ENCODE data around the gene FBXL7.

The FBXL7 gene

GRCh38 chr5:15615859-15616258, 115.9 kb downstream of the FBXL7 start:
- H3K27ac Mint-ChIP-seq: no peak overlapping the region
- no peaks in the 10 kb centered on the region for H3K4me1 Mint-ChIP-seq (ENCODE audit: low read depth)
- peaks cover 10% of the 10 kb centered on the region for H3K9me3 Mint-ChIP-seq
- H3K4me3 Mint-ChIP-seq: no peak overlapping the region
- H3K27me3 Mint-ChIP-seq: no peaks in the 10 kb centered on the region
- DNase-seq: no peak
- H3K36me3 Mint-ChIP-seq (ENCODE audit: low read depth): no peaks in the 10 kb centered on the region

GRCh38 chr5:15618938-15619337, 119.0 kb downstream of the FBXL7 start:
- DNase-seq: no peak
- H3K4me1 Mint-ChIP-seq (ENCODE audit: low read depth): no peaks in the 10 kb centered on the region
- no peaks in the 10 kb centered on the region for H3K36me3 Mint-ChIP-seq (ENCODE audit: low read depth)
- H3K4me3 Mint-ChIP-seq: no peak overlapping the region
- H3K27ac Mint-ChIP-seq: no peak overlapping the region
- peaks cover 8% of the 10 kb centered on the region for H3K9me3 Mint-ChIP-seq
- no peaks in the 10 kb centered on the region for H3K27me3 Mint-ChIP-seq

DNA sequence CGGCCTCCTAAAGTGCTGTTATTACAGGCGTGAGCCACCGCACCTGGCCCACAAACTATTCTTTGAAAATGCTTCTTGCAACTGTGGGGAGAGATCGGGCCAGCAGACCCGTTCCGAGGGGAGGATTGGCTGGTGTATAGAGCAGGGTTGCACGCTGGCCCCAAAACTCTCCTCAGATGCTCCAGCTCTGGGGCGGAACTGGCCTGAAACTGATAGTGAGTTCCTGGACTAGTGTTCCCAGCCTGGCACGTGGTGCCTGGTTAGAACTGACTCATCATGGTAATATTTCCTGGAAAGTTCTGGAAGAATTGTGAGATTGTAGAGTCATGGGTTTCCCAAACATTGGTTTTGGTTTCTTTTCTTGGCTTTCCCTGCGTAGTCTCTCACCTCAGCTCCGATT, 120.5 kb downstream of the FBXL7 start:
- H3K27me3 Mint-ChIP-seq: no peaks in the 10 kb centered on the region
- H3K4me1 Mint-ChIP-seq (ENCODE audit: low read depth): no peaks in the 10 kb centered on the region
- H3K9me3 Mint-ChIP-seq: peaks cover 8% of the 10 kb centered on the region
- no peaks in the 10 kb centered on the region for H3K36me3 Mint-ChIP-seq (ENCODE audit: low read depth)
- H3K4me3 Mint-ChIP-seq: no peak overlapping the region
- DNase-seq: no peak
- H3K27ac Mint-ChIP-seq: no peak overlapping the region

DNA sequence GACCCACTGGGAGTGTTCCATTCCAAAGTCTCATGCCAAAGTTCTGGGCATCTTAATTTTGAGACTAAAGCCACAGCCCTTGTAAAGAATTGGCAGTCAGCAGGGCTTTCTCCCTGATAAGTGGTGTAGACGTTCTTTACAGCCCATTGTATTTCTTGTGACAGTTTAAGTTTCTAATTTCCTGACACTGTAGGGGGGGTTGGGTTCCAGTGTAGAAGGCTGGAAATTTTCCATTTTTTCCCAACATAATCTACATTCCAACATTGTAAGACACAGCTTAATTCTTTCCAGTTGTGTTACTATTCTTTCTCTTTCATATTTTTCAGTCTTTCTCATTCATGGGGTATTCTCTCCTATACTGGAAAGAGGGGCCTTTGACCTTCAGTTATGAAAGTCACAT, 121.1 kb downstream of the FBXL7 start:
- DNase-seq: no peak
- no peaks in the 10 kb centered on the region for H3K36me3 Mint-ChIP-seq (ENCODE audit: low read depth)
- no peak overlapping the region for H3K27ac Mint-ChIP-seq
- H3K9me3 Mint-ChIP-seq: peaks cover 8% of the 10 kb centered on the region
- no peaks in the 10 kb centered on the region for H3K4me1 Mint-ChIP-seq (ENCODE audit: low read depth)
- no peak overlapping the region for H3K4me3 Mint-ChIP-seq
- no peaks in the 10 kb centered on the region for H3K27me3 Mint-ChIP-seq

- Mint-ChIP-seq H3K36me3 (ENCODE audit: low read depth) (no peaks in the 10 kb centered on the region), H3K4me1 (ENCODE audit: low read depth) (no peaks in the 10 kb centered on the region), H3K27ac (no peak overlapping the region), H3K4me3 (no peak overlapping the region), H3K27me3 (no peaks in the 10 kb centered on the region), H3K9me3 (peaks cover 8% of the 10 kb centered on the region)
- DNase-seq: no peak
Observed at GRCh38 chr5:15623794-15624193, 123.8 kb downstream of the FBXL7 start.

DNA sequence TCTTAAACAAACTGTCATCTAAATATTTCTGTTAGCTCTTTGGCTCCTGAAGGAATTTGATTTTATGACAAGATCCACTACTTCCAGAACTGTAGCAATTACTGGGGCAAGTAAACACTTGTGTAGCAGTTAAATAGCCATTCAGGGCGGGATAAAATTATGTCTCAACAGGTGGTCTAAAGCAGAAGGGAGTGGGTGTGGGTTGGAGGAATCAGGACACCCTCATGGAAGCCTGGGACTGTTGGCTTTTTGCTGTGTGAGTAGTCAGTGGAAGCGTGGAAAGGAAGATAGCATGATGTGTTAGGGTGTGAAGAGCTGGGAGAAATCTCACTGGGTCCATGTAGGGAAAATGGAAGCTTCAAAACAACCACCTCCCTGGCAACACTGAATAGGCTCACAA, 127.1 kb downstream of the FBXL7 start:
- no peak overlapping the region for H3K4me3 Mint-ChIP-seq
- no peak for DNase-seq
- no peaks in the 10 kb centered on the region for H3K27me3 Mint-ChIP-seq
- no peaks in the 10 kb centered on the region for H3K36me3 Mint-ChIP-seq (ENCODE audit: low read depth)
- H3K27ac Mint-ChIP-seq: no peak overlapping the region
- no peaks in the 10 kb centered on the region for H3K4me1 Mint-ChIP-seq (ENCODE audit: low read depth)
- peaks cover 2% of the 10 kb centered on the region for H3K9me3 Mint-ChIP-seq

- Mint-ChIP-seq H3K9me3 (peaks cover 2% of the 10 kb centered on the region), H3K27me3 (no peaks in the 10 kb centered on the region), H3K27ac (no peak overlapping the region), H3K36me3 (ENCODE audit: low read depth) (no peaks in the 10 kb centered on the region), H3K4me1 (ENCODE audit: low read depth) (no peaks in the 10 kb centered on the region), H3K4me3 (no peak overlapping the region)
- DNase-seq: no peak
Observed at GRCh38 chr5:15627647-15628046, 127.7 kb downstream of the FBXL7 start.

GRCh38 chr5:15630441-15630840, 130.5 kb downstream of the FBXL7 start:
- Mint-ChIP-seq H3K27ac (no peak overlapping the region), H3K9me3 (no peaks in the 10 kb centered on the region), H3K27me3 (no peaks in the 10 kb centered on the region), H3K36me3 (ENCODE audit: low read depth) (no peaks in the 10 kb centered on the region), H3K4me3 (no peak overlapping the region), H3K4me1 (ENCODE audit: low read depth) (no peaks in the 10 kb centered on the region)
- DNase-seq: no peak

DNA sequence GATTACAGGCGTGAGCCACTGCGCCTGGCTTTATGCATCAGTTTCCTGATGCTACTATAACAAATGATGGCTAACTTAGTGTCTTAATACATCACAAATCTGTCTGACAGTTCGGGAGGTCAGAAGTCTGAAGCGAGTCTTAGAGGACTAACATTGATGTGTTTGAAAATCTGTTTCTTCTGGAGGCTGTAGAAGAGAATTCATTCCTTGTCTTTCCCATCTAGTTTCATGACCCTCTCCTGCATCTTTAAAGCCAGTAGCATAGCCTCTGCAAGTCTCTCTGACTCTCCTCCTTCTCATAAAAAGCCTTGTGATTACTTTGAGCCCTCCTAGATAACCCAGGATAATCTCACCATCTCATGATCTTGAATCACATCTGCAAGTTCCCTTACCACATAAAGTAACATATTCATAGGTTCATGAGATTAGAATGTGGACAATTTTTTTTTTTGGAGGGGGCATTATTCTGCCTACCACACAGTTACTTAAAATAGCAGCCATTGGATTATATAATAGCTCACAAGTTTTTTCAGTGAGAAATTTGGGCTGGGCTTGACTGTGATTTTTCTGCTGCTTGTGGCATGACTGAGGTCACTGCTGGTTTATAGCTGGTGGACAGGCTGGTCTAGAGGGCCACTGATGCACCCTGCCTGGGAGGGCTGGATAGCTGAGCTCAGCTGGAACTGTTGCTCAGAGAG, 134.8 kb downstream of the FBXL7 start:
- H3K4me3 Mint-ChIP-seq: no peak overlapping the region
- H3K4me1 Mint-ChIP-seq (ENCODE audit: low read depth): no peaks in the 10 kb centered on the region
- H3K27ac Mint-ChIP-seq: no peak overlapping the region
- no peaks in the 10 kb centered on the region for H3K36me3 Mint-ChIP-seq (ENCODE audit: low read depth)
- no peak for DNase-seq
- H3K9me3 Mint-ChIP-seq: no peaks in the 10 kb centered on the region
- H3K27me3 Mint-ChIP-seq: no peaks in the 10 kb centered on the region

- Mint-ChIP-seq H3K9me3 (no peaks in the 10 kb centered on the region), H3K36me3 (ENCODE audit: low read depth) (no peaks in the 10 kb centered on the region), H3K4me1 (ENCODE audit: low read depth) (no peaks in the 10 kb centered on the region), H3K4me3 (no peak overlapping the region), H3K27ac (no peak overlapping the region), H3K27me3 (no peaks in the 10 kb centered on the region)
- no peak for DNase-seq
Observed at GRCh38 chr5:15635289-15635616, 135.3 kb downstream of the FBXL7 start.

DNA sequence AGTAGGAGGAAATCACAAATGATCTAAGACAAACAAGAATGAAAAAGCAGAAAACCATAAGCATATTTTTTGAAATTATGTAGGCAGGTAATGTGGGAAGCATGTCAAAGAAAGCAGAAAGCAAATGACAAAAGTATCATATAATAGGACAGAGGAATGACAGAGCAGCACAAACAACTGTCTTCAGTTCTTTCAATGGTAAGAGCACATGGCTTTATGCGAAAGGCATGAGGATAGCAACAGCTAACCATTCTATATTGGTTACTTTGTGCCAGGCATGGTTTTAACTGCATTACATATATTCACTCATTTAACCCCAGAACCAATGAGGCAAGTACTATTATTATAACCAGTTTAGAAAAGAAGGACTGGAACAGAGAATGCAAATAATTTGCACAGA, 137.4 kb downstream of the FBXL7 start:
- Mint-ChIP-seq H3K4me3 (no peak overlapping the region), H3K36me3 (ENCODE audit: low read depth) (no peaks in the 10 kb centered on the region), H3K9me3 (no peaks in the 10 kb centered on the region), H3K4me1 (ENCODE audit: low read depth) (no peaks in the 10 kb centered on the region), H3K27me3 (no peaks in the 10 kb centered on the region), H3K27ac (no peak overlapping the region)
- DNase-seq: no peak

DNA sequence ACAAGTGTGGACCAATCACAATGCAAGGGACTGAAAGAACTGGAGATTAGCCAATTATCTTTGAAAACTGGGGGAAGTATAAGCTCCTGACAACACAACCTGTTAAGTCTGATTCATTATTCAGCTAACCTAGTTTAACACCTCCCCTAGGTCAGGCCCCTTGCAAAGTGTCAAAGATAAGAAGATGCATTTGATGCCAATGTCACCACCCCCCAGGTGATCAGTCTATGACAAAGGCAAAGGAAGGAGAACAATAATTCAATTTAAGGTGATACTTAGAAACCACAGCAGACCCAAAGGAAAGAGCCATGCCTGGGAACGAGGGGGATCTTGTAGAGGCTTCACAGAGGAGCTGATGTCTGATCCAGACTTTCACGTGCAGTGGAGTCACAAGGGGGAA, 137.9 kb downstream of the FBXL7 start:
- Mint-ChIP-seq H3K9me3 (no peaks in the 10 kb centered on the region), H3K27me3 (no peaks in the 10 kb centered on the region), H3K36me3 (ENCODE audit: low read depth) (no peaks in the 10 kb centered on the region), H3K4me1 (ENCODE audit: low read depth) (no peaks in the 10 kb centered on the region), H3K4me3 (no peak overlapping the region), H3K27ac (no peak overlapping the region)
- no peak for DNase-seq

DNA sequence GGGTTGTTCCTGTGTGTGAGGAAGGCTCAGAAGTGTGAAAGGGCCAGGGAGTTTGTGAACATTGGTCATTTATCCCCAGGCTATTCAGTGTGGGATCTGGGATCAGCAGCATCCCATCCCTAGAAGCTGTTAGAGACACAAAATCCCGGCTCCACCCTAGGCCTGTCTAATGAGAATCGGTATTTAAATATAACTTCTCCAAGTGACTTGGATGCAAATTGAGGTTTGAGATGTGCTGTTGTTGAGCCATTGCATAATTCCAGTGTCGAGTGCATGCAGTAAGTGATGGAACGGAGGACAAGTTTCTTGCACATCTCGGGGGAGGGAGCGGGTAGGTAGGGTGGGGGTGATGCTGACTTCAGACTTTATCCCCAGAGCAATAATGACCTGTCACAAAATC, 138.3 kb downstream of the FBXL7 start:
- DNase-seq: no peak
- Mint-ChIP-seq H3K27ac (no peak overlapping the region), H3K9me3 (no peaks in the 10 kb centered on the region), H3K27me3 (no peaks in the 10 kb centered on the region), H3K4me1 (ENCODE audit: low read depth) (no peaks in the 10 kb centered on the region), H3K36me3 (ENCODE audit: low read depth) (no peaks in the 10 kb centered on the region), H3K4me3 (no peak overlapping the region)

GRCh38 chr5:15639288-15639687, 139.3 kb downstream of the FBXL7 start:
- no peak for DNase-seq
- no peaks in the 10 kb centered on the region for H3K4me1 Mint-ChIP-seq (ENCODE audit: low read depth)
- no peaks in the 10 kb centered on the region for H3K36me3 Mint-ChIP-seq (ENCODE audit: low read depth)
- no peaks in the 10 kb centered on the region for H3K27me3 Mint-ChIP-seq
- no peaks in the 10 kb centered on the region for H3K9me3 Mint-ChIP-seq
- H3K27ac Mint-ChIP-seq: no peak overlapping the region
- no peak overlapping the region for H3K4me3 Mint-ChIP-seq

GRCh38 chr5:15640116-15640515, 140.1 kb downstream of the FBXL7 start:
- Mint-ChIP-seq H3K4me3 (no peak overlapping the region), H3K9me3 (peaks cover 3% of the 10 kb centered on the region), H3K27ac (no peak overlapping the region), H3K4me1 (ENCODE audit: low read depth) (no peaks in the 10 kb centered on the region), H3K36me3 (ENCODE audit: low read depth) (no peaks in the 10 kb centered on the region), H3K27me3 (no peaks in the 10 kb centered on the region)
- no peak for DNase-seq

DNA sequence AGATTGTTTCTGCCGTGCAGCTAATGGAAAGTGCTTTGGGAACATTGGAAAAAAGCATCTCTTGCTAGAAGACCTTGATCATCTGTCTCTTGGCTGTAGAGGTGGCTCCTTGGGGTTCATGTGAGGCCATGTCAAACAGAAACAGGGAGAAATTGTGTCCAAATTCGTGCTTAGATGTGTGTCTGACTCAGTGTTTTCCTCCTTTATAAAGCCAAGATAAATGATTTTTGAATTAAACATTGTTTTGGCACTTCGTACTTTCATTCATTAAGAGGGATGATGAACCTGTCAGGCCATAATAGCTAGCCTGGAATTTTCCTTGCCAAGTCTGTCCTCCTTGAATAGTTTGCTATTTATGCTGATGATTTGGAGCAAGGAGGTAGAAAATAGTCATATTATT, 143.8 kb downstream of the FBXL7 start:
- Mint-ChIP-seq H3K27me3 (no peaks in the 10 kb centered on the region), H3K4me3 (no peak overlapping the region), H3K9me3 (peaks cover 10% of the 10 kb centered on the region)

More for the DNA sequence above, 143.8 kb downstream of the FBXL7 start:
- H3K4me1 Mint-ChIP-seq (ENCODE audit: low read depth): peaks cover 2% of the 10 kb centered on the region
- H3K27ac Mint-ChIP-seq: no peak overlapping the region
- DNase-seq: no peak
- H3K36me3 Mint-ChIP-seq (ENCODE audit: low read depth): no peaks in the 10 kb centered on the region
